GM12878 (cell line): ENCODE results near the gene TMSB10. TPM values are rescaled to one million over a fixed set of nuclear protein-coding genes. Genes with fewer than 3 reads are reported as not detected.
A peak's percentile ranks its signal among the peaks of the same experiment; 100 is the strongest.

Experiments
- BMI1 ChIP-seq: fragments of 450-650 bp; IDR thresholded peaks from 2 replicates; pipeline ENCODE4 v1.6.1; 2016; ENCODE audit warnings: mild to moderate bottlenecking, moderate library complexity, borderline replicate concordance
- BRCA1 ChIP-seq: IDR thresholded peaks from 2 replicates; pipeline ENCODE4 v1.6.1; 2011; ENCODE audit warnings: low read depth, low read length, improper control_type of control experiment
- CBX3 ChIP-seq: fragments of 200-600 bp; sonication (generic); IDR thresholded peaks from 2 replicates; pipeline ENCODE4 v1.6.1; 2016; ENCODE audit warnings: low read depth, borderline replicate concordance
- CEBPB ChIP-seq, 2 experiments: fragments of 150-350 bp in 1 of 2; IDR thresholded peaks; 2 replicates each; pipeline ENCODE4 v1.6.1; 2012 to 2014; ENCODE audit warnings: low read depth in 2 of 2, low read length in 2 of 2, borderline replicate concordance in 1 of 2, inconsistent platforms in 1 of 2
- CHD2 ChIP-seq: IDR thresholded peaks from 2 replicates; pipeline ENCODE4 v1.6.1; 2011; ENCODE audit warnings: low read depth, low read length, improper control_type of control experiment, borderline replicate concordance
- JUND ChIP-seq: IDR thresholded peaks from 2 replicates; pipeline ENCODE4 v1.6.1; 2012; ENCODE audit warnings: low read depth, mild to moderate bottlenecking, low read length, improper control_type of control experiment, moderate library complexity
- KDM1A ChIP-seq: fragments of 200-600 bp; sonication (generic); IDR thresholded peaks from 2 replicates; pipeline ENCODE4 v1.6.1; 2016; ENCODE audit warnings: borderline replicate concordance
- MTA2 ChIP-seq: fragments of 450-650 bp; IDR thresholded peaks from 2 replicates; pipeline ENCODE4 v1.6.1; 2016; ENCODE audit warnings: low read depth, mild to moderate bottlenecking, moderate library complexity
- MTA3 ChIP-seq: IDR thresholded peaks from 2 replicates; pipeline ENCODE4 v1.6.1; 2012; ENCODE audit warnings: low read length, inconsistent platforms, borderline replicate concordance
- PML ChIP-seq: IDR thresholded peaks from 2 replicates; pipeline ENCODE4 v1.6.1; 2012; ENCODE audit warnings: low read length, inconsistent platforms
- POU2F2 ChIP-seq: IDR thresholded peaks from 3 replicates; pipeline ENCODE4 v1.6.1; 2011; ENCODE audit warnings: low read depth, mild to moderate bottlenecking, low read length, borderline replicate concordance
- RAD21 ChIP-seq: IDR thresholded peaks from 2 replicates; pipeline ENCODE4 v1.6.1; 2011; ENCODE audit warnings: mild to moderate bottlenecking, low read depth, low read length, moderate library complexity; ENCODE audit not compliant: insufficient read depth
- RBBP5 ChIP-seq: fragments of 200-600 bp; sonication (generic); conservative IDR thresholded peaks from 2 replicates; pipeline ENCODE4 v1.6.1; 2016
- RUNX3 ChIP-seq: IDR thresholded peaks from 2 replicates; pipeline ENCODE4 v1.6.1; 2012; ENCODE audit warnings: low read length, inconsistent platforms
- SMARCA5 ChIP-seq: fragments of 450-650 bp; IDR thresholded peaks from 2 replicates; pipeline ENCODE4 v1.6.1; 2017; ENCODE audit warnings: mild to moderate bottlenecking
- ZBED1 ChIP-seq: IDR thresholded peaks from 2 replicates; pipeline ENCODE4 v1.6.1; 2016; ENCODE audit warnings: borderline replicate concordance
- ZNF24 ChIP-seq: fragments of 450-650 bp; IDR thresholded peaks from 2 replicates; pipeline ENCODE4 v1.6.1; 2017; ENCODE audit warnings: antibody characterized with exemption, mild to moderate bottlenecking
- ZNF274 ChIP-seq: IDR thresholded peaks from one replicate; pipeline ENCODE4 v1.8.0; 2011; ENCODE audit not compliant: insufficient read length, insufficient read depth
- ZNF384 ChIP-seq: IDR thresholded peaks from 2 replicates; pipeline ENCODE4 v1.6.1; 2012; ENCODE audit warnings: low read depth, mild to moderate bottlenecking, low read length, improper control_type of control experiment, borderline replicate concordance
- ZSCAN29 ChIP-seq: fragments of 450-650 bp; IDR thresholded peaks from 2 replicates; pipeline ENCODE4 v1.6.1; 2017; ENCODE audit warnings: mild to moderate bottlenecking, moderate library complexity
- polyA plus RNA-seq, 11 experiments: library from polyadenylated mRNA; depleted of rRNA in 4 of 11; unstranded in 6 of 11; stranded (reverse) in 5 of 11; fragments of >200 nt; fragmentation: Nextera tagmentation in 4 of 11; fragmentation: Illumina TruSeq in 1 of 11; extraction: Ambion mirVana in 4 of 11; extraction: Trizol in 1 of 11; gene quantifications; 1 replicate in 1 of 11; 2 replicates in 10 of 11; pipeline versions ENCODE4 v1.2.1 to v1.2.3, GENCODE V29; 2011 to 2016; ENCODE audit warnings: inconsistent platforms in 2 of 11, missing spikeins in 2 of 11, low read depth in 1 of 11
- total RNA-seq, 4 experiments: library from RNA; depleted of rRNA in 3 of 4; stranded (reverse); fragments of >200 nt in 3 of 4; fragmentation: Illumina TruSeq in 1 of 4; extraction: Trizol in 1 of 4; gene quantifications; 2 replicates each; pipeline versions ENCODE4 v1.2.1 to v1.2.3, GENCODE V29; 2013 to 2021
- TF ChIP-seq, protein P1 (sequence below): fragments of 450-650 bp; formaldehyde crosslinking; IDR thresholded peaks from 2 replicates; pipeline ENCODE4 v1.4.0; 2020; ENCODE audit warnings: mild to moderate bottlenecking, moderate library complexity
- TF ChIP-seq, protein P2 (sequence below): fragments of 450-650 bp; conservative IDR thresholded peaks from 2 replicates; pipeline ENCODE4 v1.6.1; 2017; ENCODE audit warnings: mild to moderate bottlenecking, moderate library complexity
- TF ChIP-seq, protein P3 (sequence below): IDR thresholded peaks from 2 replicates; pipeline ENCODE4 v1.6.1; 2011; ENCODE audit warnings: low read depth, mild to moderate bottlenecking, low read length, moderate library complexity, borderline replicate concordance; ENCODE audit errors: extremely low read depth
- TF ChIP-seq, protein P4 (sequence below): fragments of 450-650 bp; IDR thresholded peaks from 2 replicates; pipeline ENCODE4 v1.6.1; 2017; ENCODE audit warnings: mild to moderate bottlenecking, low read depth, inconsistent platforms; ENCODE audit not compliant: poor library complexity, severe bottlenecking

TMSB10 gene
- total and polyA plus RNA-seq, 10 of the 15 experiments (the other 5 are each of a cell fraction or from before 2014, with no cell fraction given) = 1,406 to 4,860 (median 3,381) TPM

DNA sequence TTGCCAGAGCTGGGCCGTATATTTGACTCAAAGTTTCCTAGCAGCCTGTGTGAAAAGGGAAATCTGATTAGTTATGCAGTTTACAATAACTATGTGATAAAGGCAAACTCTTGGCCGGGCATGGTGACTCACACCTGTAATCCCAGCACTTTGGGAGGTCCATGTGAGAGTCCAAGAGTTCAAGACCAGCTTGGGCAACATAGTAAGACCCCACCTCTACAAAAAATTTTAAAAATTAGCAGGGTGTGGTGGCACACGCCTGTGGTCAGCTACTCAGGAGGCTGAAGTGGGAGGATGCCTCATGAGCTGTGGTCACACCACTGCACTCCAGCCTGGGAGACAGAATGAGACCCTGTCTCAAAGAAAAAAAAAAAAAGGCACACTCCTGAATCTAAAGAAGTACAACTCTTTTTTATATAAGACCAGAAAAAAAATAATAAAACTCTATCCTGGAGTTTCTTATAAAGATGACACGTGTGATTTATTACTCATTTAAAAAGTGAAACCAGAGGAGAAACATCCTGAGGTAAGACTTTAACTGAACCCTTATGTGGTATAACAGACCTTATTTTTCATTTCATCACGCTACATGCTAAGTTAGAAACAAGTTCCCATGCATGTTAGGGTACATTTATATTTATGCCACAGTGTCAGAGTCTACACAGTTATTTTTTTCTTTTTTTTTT, 32.9 kb downstream of the TMSB10 start (continued):
- peak; percentile 61; the same call in 1 of the 2 replicates for TF ChIP-seq MTA2
- TF ChIP-seq, protein P1, sequence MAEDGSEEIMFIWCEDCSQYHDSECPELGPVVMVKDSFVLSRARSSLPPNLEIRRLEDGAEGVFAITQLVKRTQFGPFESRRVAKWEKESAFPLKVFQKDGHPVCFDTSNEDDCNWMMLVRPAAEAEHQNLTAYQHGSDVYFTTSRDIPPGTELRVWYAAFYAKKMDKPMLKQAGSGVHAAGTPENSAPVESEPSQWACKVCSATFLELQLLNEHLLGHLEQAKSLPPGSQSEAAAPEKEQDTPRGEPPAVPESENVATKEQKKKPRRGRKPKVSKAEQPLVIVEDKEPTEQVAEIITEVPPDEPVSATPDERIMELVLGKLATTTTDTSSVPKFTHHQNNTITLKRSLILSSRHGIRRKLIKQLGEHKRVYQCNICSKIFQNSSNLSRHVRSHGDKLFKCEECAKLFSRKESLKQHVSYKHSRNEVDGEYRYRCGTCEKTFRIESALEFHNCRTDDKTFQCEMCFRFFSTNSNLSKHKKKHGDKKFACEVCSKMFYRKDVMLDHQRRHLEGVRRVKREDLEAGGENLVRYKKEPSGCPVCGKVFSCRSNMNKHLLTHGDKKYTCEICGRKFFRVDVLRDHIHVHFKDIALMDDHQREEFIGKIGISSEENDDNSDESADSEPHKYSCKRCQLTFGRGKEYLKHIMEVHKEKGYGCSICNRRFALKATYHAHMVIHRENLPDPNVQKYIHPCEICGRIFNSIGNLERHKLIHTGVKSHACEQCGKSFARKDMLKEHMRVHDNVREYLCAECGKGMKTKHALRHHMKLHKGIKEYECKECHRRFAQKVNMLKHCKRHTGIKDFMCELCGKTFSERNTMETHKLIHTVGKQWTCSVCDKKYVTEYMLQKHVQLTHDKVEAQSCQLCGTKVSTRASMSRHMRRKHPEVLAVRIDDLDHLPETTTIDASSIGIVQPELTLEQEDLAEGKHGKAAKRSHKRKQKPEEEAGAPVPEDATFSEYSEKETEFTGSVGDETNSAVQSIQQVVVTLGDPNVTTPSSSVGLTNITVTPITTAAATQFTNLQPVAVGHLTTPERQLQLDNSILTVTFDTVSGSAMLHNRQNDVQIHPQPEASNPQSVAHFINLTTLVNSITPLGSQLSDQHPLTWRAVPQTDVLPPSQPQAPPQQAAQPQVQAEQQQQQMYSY (CRISPR knock-in tag) = no peak
- no peak for TF ChIP-seq CEBPB (IDR thresholded peaks at IDR 0.05; ENCODE audit: borderline replicate concordance in 1 of 2, low read depth in 2 of 2, low read length in 2 of 2)
- no peak for TF ChIP-seq CHD2
- TF ChIP-seq ZSCAN29 = peak; percentile 77
- TF ChIP-seq, protein P2, sequence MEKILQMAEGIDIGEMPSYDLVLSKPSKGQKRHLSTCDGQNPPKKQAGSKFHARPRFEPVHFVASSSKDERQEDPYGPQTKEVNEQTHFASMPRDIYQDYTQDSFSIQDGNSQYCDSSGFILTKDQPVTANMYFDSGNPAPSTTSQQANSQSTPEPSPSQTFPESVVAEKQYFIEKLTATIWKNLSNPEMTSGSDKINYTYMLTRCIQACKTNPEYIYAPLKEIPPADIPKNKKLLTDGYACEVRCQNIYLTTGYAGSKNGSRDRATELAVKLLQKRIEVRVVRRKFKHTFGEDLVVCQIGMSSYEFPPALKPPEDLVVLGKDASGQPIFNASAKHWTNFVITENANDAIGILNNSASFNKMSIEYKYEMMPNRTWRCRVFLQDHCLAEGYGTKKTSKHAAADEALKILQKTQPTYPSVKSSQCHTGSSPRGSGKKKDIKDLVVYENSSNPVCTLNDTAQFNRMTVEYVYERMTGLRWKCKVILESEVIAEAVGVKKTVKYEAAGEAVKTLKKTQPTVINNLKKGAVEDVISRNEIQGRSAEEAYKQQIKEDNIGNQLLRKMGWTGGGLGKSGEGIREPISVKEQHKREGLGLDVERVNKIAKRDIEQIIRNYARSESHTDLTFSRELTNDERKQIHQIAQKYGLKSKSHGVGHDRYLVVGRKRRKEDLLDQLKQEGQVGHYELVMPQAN = no peak
- TF ChIP-seq PML = 0 out of 2 replicates have a peak, but pooled peaks have one; percentile 24
- peak; percentile 38; the same call in 1 of the 2 replicates for TF ChIP-seq SMARCA5
- no peak for TF ChIP-seq BRCA1
- peak; percentile 74 for TF ChIP-seq ZNF384
- no peak for TF ChIP-seq ZNF274
- TF ChIP-seq MTA3 = no peak
- no peak for TF ChIP-seq ZNF24
- TF ChIP-seq, protein P3, sequence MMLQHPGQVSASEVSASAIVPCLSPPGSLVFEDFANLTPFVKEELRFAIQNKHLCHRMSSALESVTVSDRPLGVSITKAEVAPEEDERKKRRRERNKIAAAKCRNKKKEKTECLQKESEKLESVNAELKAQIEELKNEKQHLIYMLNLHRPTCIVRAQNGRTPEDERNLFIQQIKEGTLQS = no peak
- no peak; the same call in 1 of the 2 replicates for TF ChIP-seq ZBED1
- 0 out of 2 replicates have a peak, but pooled peaks have one; percentile 5 for TF ChIP-seq BMI1
- TF ChIP-seq JUND = peak; percentile 76
- TF ChIP-seq RUNX3 = peak; percentile 77
- TF ChIP-seq CBX3 = no peak
- TF ChIP-seq RBBP5 = no peak
- TF ChIP-seq, protein P4, sequence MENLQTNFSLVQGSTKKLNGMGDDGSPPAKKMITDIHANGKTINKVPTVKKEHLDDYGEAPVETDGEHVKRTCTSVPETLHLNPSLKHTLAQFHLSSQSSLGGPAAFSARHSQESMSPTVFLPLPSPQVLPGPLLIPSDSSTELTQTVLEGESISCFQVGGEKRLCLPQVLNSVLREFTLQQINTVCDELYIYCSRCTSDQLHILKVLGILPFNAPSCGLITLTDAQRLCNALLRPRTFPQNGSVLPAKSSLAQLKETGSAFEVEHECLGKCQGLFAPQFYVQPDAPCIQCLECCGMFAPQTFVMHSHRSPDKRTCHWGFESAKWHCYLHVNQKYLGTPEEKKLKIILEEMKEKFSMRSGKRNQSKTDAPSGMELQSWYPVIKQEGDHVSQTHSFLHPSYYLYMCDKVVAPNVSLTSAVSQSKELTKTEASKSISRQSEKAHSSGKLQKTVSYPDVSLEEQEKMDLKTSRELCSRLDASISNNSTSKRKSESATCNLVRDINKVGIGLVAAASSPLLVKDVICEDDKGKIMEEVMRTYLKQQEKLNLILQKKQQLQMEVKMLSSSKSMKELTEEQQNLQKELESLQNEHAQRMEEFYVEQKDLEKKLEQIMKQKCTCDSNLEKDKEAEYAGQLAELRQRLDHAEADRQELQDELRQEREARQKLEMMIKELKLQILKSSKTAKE = peak; percentile 43
- no peak for TF ChIP-seq KDM1A
- no peak for TF ChIP-seq RAD21
- TF ChIP-seq POU2F2 = no peak
